Effector CD4-positive, alpha-beta T cell (primary cell): Measurements from ENCODE around the gene NKIRAS1.
"Not testable (repeated sequence)": the region's sequence is repeated elsewhere in the genome, so short reads cannot be mapped to it uniquely, and the experiment has no call there.

ENCODE experiments used
- DNase-seq: peaks from one replicate; pipeline ENCODE4 v3.0.0-alpha.2; 2020

Gene NKIRAS1

GRCh38 chr3:23938688-23939087, 21.9 kb upstream of the NKIRAS1 start:
- DNase-seq, result no peak

DNA sequence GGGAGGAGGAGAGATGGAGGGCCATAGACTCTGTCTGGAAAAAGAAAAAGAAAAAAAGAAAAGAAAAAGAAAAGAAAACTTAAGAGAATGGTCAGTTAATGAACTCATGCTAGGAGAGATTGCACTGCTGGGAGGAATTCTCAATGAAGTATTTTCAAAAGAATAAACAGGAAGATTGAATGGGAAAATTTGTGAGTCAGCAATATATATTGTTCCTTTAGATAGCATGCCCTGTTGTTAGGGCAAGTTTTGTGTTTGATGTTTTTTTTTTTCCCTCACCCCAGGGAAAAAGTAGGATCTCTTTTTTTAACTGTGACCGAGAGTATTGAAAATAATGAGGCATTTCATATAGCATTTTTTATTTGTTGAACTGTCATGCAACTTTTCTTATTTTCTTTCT, 20.5 kb upstream of the NKIRAS1 start:
- DNase-seq, result no peak

DNA sequence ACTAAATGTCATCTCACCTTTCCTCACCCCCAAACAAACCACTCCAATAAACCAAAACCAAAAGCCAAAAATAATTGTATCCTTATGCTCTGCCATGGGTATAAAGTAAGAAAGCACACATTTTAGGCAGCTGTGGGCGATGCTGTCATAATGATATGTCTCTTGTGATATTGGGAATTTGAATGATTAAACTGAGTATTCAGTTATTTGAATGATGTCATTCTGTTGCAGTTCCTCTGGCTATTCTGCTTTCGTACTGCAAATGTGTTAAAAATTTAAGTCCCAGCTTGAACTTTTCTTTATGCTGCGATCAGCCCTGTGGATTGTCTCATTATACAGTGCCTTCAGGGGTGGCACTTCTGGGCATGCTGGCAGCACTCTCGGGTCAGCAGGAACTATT, 17.5 kb upstream of the NKIRAS1 start:
- no peak for DNase-seq

DNA sequence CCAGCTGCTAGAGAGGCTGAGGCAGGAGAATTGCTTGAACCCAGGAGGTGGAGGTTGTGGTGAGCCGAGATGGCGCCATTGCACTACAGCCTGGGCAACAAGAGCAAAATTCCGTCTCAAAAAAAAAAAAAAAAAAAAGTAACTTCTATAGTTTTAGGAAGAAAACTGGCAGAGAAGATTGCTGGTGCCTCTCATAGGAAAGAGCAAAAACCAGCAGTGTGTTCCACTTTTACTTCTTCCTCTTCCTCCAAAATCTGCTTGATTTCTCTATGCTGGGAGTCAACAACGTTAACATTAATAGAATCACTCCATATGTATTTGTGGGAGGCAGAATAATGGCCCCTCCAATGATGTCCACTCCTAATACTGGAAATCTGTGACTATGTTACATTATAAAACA, 15.8 kb upstream of the NKIRAS1 start:
- DNase-seq, result no peak

DNA sequence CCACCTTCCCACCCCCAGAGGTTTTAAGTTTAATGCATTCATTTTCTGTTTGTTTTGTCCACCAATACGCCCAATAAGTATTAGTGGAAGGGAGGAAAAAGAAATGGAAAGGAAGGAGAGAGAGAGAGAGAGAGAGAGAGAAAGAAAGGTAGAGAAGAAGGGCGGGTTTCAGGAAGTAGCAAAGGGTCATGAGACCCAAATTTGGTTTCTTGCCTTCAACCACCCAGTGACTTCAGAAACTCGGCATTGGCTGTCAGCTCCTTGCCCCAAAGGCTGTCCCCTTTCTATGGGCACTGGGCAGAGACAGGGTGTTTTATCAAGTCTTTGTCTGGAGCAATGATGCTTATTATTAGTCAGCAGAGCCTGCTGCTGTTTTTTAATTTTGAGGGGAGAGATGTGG, 14.8 kb upstream of the NKIRAS1 start:
- DNase-seq, result no peak

DNA sequence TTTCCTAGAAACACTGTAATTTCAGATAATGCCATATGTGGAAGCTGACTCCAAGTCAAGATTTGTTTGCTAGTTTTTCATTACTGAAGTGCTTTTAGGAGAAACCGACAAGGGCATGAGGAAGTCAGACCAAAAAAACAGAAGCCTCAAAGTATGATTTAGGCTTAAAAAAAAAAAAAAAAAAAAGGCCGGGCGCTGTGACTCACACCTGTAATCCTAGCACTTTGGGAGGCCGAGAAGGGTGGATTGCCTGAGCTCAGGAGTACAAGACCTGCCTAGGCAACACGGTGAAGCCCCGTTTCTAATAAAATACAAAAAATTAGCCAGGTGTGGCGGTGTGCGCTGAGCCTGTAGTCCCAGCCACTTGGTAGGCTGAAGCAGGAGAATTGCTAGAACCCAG, 11.7 kb upstream of the NKIRAS1 start:
- no peak for DNase-seq

DNA sequence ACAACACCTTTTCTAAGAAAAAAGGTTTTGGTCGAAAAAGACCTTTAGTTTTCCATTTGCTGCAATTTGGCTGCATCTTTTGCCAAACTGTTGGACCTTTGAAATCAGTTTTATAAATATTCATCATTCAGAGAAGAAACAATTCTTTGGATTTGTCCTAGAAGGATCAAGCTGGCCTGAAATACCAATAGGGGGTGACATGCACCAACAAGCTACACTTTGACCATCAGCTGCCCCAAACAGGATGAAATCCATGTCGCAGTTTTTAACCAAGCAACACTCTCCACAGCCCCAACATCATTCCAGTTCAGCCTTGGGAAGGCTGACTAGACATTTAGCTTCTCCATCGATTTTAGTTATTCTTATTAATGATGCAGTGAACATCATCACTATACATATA, 9.9 kb upstream of the NKIRAS1 start:
- no peak for DNase-seq

DNA sequence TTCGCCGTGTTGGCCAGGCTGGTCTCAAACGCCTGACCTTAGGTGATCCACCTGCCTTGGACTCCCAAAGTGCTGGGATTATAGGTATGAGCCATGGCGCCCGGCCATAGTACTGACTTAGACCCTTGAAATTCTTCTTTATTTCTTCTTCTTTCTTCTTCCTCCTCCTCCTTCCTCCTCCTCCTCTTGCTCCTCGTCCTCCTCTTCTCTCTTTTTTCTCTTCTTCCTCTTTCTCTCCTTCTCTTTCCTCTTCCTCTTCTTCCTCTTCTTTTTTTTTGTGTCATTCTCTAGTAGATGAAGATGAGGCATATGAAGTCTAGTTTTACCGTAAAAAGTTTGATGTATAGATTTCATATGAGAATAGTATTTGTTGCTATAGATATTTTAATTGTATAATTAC, 9.5 kb upstream of the NKIRAS1 start:
- no peak for DNase-seq

DNA sequence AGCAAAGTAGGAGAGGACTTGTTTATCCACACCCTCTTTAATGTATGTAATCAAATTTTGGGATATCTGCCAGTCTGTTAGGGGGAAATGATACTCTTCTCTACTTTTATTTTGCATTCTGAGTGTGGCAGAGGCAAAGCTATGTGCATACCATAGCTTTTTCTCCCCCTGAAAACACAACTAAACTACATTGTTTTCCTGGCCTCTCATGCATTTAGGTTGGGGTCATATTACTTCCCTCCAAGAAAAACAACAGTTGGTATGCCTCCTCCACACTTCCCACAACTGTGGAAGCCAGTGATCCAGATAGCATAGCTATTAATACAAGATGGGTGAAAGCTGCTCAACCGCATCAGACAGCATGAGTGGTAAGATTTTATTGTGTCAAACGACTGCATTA, 7.0 kb upstream of the NKIRAS1 start:
- no peak for DNase-seq

DNA sequence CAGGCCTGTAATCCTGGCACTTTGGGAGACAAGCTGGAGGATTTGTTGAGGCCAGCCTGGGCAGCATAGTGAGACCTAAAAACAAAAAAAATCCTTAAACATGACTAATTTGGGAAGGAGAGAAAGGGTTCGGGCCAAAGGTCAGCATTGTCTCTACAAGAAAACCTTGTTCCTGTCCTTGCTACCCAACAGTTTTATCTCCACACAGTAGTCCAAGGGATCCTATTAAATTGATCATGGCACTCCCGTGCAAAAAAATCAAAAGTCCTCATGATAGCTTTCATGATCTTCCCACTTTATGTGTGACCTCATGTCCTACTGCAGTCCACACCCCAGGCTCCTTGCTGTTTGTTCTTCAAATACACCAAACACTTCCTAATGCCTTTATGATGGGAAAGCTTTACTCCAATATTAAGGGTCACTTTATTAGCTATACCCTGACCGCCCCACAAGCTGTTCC, 4.3 kb upstream of the NKIRAS1 start:
- no peak for DNase-seq

- DNase-seq, result no peak
Observed at GRCh38 chr3:23920151-23920655, 3.4 kb upstream of the NKIRAS1 start.

DNA sequence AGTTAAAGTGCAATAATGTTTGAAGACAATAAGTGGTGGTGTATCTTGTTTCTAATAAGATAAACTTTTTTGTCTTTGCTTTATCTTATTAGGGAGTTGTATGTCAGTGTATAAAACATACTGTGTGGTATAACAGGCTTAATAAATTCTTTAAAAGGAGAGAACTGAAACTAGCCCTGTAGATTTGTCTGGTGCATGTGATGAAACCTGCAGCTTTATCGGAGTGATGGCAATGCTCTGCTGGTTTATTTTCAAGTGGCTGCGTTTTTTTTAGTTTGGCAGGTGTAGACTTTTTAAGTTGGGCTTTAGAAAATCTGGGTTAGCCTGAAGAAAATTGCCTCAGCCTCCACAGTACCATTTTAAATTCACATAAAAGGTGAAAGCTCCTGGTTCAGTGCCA, 2.8 kb upstream of the NKIRAS1 start:
- DNase-seq, result no peak

DNA sequence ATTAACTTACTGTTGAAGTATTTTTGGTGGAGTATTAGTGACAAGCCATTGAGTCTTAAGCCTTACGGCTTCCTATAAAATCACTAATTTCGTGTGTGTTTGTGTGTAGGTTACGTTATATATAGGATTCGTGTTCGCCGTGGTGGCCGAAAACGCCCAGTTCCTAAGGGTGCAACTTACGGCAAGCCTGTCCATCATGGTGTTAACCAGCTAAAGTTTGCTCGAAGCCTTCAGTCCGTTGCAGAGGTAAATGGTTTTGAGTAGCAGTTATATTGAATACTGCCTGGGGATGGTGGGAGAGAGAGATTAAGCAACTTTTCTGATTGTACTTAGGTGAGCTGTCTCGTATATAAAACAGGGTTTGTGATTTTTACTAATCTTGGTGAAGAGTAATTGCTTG, 1.5 kb upstream of the NKIRAS1 start:
- not testable (repeated sequence) for DNase-seq

GRCh38 chr3:23917679-23918303, 1.0 kb upstream of the NKIRAS1 start:
- DNase-seq, result not testable (repeated sequence)

DNA sequence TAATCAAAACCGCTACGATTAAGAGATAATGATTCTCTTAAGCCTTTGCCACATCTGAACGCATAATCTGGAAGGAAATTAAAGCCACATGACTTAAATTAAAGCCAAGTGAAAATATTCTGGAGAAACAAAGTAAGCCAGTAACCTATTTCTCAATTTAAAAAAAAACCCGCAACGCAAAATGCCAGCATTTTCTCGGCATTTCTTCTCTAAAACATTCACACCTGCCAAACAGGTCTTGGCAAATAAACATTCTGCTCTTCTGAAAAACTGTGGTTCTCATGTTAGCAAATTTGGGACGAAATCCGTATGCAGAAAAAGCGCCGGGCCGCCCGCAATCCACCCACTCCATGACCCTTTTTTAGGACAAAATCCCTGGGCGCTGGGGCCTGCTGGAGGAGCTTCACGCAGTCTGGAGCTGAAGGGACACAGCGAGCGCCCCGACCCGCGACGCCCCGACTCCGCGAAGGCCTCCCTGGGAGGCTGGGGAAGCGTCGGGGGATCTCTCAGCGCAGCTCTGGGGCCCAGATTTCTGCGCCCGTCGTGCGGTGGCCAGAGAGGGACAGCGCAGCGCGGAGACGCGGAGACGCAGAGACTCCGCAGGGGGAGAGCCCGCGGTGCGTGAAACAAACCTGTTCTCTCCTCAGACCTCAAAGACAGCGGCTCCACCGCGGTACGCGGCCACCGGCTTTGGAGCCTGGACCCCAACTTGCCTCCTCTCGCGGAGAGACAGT, 471 bp downstream of the NKIRAS1 start:
- DNase-seq, result no peak

GRCh38 chr3:23915537-23916108, 1.2 kb downstream of the NKIRAS1 start:
- DNase-seq, result no peak

DNA sequence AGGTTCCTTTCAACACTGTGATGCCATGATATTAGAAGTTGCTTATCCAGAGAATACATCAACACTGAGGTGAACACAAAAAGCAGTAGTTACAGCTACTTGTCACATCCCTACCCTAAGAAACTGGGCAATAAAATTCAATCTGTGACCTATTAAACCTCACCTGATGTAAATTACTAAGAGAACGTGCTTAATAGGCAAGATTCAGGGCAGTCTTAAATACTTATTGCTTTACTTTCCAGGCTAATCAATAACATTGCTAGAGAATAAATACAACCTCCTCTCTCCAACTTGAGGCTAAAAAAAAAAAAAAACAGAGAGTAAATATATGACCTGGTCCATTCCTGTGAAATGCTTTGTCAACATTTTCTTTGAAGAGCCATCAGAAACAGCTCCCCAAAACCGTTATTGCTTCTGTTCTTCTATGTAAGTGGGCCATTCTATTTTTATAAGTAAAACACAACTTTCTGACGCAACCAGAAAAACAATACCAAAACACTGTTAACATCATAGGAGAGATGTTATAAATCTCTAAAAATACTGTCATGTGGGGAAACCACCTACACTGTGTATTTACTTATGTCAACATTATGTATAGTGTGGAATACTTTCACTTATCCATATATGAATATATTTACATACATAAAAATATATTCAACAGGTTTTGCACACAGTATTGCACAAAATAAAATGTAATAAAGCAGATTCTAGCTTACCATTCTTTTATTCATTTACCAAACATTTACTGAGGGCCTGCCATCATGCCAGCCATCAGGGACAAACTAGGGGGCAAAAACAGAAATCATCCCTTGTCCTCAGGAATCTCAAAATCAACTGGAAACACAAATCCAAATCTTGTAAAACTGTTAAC, 2.7 kb downstream of the NKIRAS1 start:
- DNase-seq, result no peak

GRCh38 chr3:23913182-23913581, 3.6 kb downstream of the NKIRAS1 start:
- DNase-seq, result no peak

DNA sequence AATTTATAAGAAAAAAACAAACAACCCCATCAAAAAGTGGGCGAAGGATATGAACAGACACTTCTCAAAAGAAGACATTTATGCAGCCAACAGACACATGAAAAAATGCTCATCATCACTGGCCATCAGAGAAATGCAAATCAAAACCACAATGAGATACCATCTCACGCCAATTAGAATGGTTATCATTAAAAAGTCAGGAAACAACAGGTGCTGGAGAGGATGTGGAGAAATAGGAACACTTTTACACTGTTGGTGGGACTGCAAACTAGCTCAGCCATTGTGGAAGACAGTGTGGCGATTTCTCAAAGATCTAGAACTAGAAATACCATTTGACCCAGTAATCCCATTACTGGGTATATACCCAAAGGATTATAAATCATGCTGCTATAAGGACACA, 4.5 kb downstream of the NKIRAS1 start:
- not testable (repeated sequence) for DNase-seq

DNA sequence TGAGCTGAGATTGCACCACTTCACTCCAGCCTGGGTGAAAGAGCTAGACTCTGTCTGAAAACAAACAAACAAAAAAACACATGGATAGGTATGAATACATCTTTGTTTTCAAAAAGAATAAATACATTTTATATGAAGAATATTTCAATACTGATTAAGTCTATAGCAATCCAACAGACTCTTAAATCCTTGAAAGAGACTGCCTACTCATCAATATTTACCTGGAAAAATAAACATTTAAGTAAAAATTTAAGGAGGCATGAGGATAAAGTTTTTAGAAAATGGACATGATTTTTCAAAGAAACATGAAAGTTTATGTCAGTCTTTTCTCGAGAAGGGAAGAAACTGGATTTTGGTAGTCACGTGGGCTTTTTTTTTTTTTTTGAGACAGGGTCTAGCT, 5.4 kb downstream of the NKIRAS1 start:
- no peak for DNase-seq

DNA sequence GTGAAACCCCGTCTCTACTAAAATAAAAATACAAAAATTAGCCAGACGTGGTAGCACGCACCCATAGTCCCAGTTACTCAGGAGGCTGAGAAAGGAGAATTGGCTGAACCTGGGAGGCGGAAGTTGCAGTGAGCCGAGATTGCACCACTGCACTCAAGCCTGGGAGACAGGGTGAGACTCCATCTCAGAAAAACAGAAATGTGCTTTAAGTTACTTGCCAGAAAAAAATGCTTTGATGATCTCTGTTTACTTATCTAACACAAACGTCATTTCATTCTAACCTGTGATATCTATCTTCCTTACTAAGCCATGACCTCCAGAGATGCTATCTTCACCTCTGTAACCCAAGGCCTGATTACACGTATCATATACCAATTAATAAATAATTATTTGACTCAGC, 7.4 kb downstream of the NKIRAS1 start:
- DNase-seq, result no peak

DNA sequence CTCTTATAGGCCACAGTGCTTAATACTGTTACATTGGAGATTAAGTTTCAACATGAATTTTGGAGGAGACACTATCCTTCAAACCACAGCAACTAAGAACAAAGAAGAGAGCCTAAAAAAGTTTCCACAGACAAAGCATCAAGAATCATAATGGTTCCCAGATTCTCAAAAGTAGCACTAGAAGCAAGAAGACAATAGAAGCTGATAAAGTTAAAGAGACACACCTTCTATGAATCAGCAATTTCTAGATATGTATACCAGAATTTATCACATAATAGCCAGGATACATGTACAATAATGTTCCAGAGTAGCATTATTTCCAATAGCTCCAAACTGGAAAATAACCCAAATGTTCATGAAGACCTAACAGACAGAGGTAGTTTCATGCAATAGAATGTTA, 12.2 kb downstream of the NKIRAS1 start:
- no peak for DNase-seq

GRCh38 chr3:23900744-23901143, 16.0 kb downstream of the NKIRAS1 start:
- no peak for DNase-seq
